Measurements from ENCODE around the gene CHRNA10.
"Not testable (repeated sequence)": the region's sequence is repeated elsewhere in the genome, so short reads cannot be mapped to it uniquely, and the experiment has no call there.

The CHRNA10 gene

GRCh38 chr11:3658252-3658651 is 12.9 kb downstream of the CHRNA10 start:
- DNase-seq (ENCODE audit: low read depth) = no peak
- H3K4me3 ChIP-seq (ENCODE audit: low read depth, low read length) = no peak overlapping the region
- TF ChIP-seq, protein P1, sequence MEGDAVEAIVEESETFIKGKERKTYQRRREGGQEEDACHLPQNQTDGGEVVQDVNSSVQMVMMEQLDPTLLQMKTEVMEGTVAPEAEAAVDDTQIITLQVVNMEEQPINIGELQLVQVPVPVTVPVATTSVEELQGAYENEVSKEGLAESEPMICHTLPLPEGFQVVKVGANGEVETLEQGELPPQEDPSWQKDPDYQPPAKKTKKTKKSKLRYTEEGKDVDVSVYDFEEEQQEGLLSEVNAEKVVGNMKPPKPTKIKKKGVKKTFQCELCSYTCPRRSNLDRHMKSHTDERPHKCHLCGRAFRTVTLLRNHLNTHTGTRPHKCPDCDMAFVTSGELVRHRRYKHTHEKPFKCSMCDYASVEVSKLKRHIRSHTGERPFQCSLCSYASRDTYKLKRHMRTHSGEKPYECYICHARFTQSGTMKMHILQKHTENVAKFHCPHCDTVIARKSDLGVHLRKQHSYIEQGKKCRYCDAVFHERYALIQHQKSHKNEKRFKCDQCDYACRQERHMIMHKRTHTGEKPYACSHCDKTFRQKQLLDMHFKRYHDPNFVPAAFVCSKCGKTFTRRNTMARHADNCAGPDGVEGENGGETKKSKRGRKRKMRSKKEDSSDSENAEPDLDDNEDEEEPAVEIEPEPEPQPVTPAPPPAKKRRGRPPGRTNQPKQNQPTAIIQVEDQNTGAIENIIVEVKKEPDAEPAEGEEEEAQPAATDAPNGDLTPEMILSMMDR (IDR thresholded peaks at IDR 0.05; ENCODE audit: insufficient read depth, low read depth, low read length, missing control alignments) = no peak

- not testable (repeated sequence) for DNase-seq (ENCODE audit: low read depth); H3K4me3 ChIP-seq (ENCODE audit: low read depth, low read length)
These were observed 13.9 kb downstream of the CHRNA10 start for GRCh38 chr11:3657331-3657730.

DNA sequence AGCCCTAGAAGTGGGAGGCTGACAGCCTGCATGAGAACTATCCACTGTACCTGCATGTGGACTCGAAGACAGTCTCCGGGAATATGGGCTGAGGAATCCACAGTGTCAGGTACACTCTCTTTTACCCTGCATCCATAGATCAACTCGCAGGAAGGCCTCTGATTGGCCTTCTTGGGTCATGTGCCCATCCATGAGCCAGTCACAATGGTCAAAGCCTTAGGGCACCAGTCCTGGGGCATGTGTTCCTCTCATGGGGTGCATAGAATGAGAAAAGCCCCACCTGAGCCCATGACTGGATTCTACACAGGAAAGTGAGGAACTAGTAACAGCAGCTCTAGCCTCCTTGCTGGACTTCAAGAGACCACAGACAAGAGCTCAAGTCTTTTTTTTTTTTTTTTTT is 15.6 kb downstream of the CHRNA10 start:
- no peak overlapping the region for H3K4me3 ChIP-seq (ENCODE audit: low read depth, low read length)
- TF ChIP-seq, protein P1 (IDR thresholded peaks at IDR 0.05; ENCODE audit: insufficient read depth, low read depth, low read length, missing control alignments) = no peak

DNA sequence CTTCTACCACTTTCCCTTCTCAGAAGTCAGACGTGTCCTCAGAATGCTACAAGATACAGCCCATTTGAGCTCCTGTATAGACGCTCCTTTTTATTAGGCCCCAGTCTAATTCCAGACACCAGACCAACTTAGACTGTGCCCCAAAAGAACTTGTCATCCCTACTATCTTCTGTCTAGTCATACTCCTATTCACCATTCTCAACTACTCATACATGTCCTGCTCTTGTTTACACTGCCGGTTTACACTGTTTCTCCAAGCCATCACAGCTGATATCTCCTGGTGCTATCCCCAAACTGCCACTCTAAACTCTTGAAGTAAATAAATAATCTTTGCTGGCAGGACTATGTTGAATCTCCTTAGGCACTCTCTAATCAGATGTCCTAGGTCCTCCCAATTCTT is 18.7 kb downstream of the CHRNA10 start:
- not testable (repeated sequence) for DNase-seq (ENCODE audit: low read depth); H3K4me3 ChIP-seq (ENCODE audit: low read depth, low read length)

More for the DNA sequence above, 15.6 kb downstream of the CHRNA10 start:
- no peak for DNase-seq (ENCODE audit: low read depth)

DNA sequence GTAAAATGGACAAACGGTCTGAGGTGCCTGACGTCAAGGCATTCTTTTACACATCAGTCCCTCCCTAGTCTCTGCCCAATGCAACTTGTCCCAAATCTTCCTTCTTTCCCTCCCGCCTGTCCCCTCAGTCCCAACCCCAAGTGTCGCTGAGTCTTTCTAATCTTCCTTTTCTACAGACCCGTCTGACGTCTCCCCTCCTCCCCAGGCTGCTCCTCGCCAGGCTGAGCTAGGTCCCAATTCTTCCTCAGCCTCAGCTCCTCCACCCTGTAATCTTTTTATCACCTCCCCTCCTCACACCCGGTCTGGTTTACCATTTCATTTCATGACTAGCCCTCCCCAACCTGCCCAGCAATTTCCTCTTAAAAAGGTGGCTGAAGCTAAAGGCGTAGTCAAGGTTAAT is 21.8 kb downstream of the CHRNA10 start:
- not testable (repeated sequence) for H3K4me3 ChIP-seq (ENCODE audit: low read depth, low read length); DNase-seq (ENCODE audit: low read depth)

- not testable (repeated sequence) for H3K4me3 ChIP-seq (ENCODE audit: low read depth, low read length); DNase-seq (ENCODE audit: low read depth)
These were observed 22.3 kb downstream of the CHRNA10 start for GRCh38 chr11:3648843-3649242.

DNA sequence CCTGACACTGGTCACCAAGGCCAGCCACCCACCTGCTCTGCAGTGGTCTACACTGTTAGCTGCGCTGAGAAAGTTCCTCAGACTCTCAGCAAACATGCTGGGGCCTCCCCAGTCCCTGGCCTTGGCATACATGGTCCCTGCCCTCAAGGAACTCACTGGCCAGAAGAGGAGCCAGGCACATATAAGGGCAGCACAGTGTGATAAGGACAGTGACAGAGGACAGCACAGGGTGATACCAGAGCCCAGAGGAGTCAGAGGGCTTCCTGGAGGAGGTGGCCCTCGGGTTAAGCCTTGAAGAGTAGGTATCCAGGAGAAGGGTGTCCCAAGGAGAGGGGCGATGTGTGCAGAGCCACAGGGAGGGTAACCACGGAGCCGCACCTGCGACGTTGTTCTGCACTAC is 25.6 kb downstream of the CHRNA10 start:
- H3K4me3 ChIP-seq (ENCODE audit: low read depth, low read length) = no peak overlapping the region
- no peak for DNase-seq (ENCODE audit: low read depth)
- TF ChIP-seq, protein P1 (IDR thresholded peaks at IDR 0.05; ENCODE audit: insufficient read depth, low read depth, low read length, missing control alignments) = no peak

- TF ChIP-seq, protein P1 (IDR thresholded peaks at IDR 0.05; ENCODE audit: insufficient read depth, low read depth, low read length, missing control alignments) = no peak
- H3K4me3 ChIP-seq (ENCODE audit: low read depth, low read length) = no peak within 1 kb of the TSS
- DNase-seq (ENCODE audit: low read depth) = no peak
These were observed 26.4 kb downstream of the CHRNA10 start, which contains the start of gene ART1 for GRCh38 chr11:3644817-3645235. ART1 (plus strand) TSS chr11:3645128; CDS start chr11:3659214, 14,086 bp downstream.

- not testable (repeated sequence) for H3K4me3 ChIP-seq (ENCODE audit: low read depth, low read length); DNase-seq (ENCODE audit: low read depth)
These were observed 28.1 kb downstream of the CHRNA10 start for GRCh38 chr11:3643102-3643546.
